Trophoblast cell (in vitro differentiated cells and primary cell): ENCODE data around the gene PRR5.

Experiments used
- DNase-seq, 2 donors: peaks; one replicate each; pipeline ENCODE4 v3.0.0-alpha.2; 2016
- H2AFZ ChIP-seq: 2 replicates; pipeline ENCODE4 v1.6.1; 2013; ENCODE audit warnings: low read length, moderate library complexity, mild to moderate bottlenecking; ENCODE audit not compliant: insufficient read depth, poor library complexity
- H2AK5ac ChIP-seq: 2 replicates; pipeline ENCODE4 v1.6.1; 2013; ENCODE audit warnings: mild to moderate bottlenecking, low read length
- H2BK120ac ChIP-seq: 2 replicates; pipeline ENCODE4 v1.6.1; 2013; ENCODE audit warnings: low read length, mild to moderate bottlenecking, moderate library complexity; ENCODE audit not compliant: insufficient read depth, poor library complexity
- H2BK12ac ChIP-seq: 2 replicates; pipeline ENCODE4 v1.6.1; 2013; ENCODE audit warnings: mild to moderate bottlenecking, low read length, moderate library complexity
- H2BK5ac ChIP-seq: 2 replicates; pipeline ENCODE4 v1.6.1; 2013; ENCODE audit warnings: low read length, low read depth, moderate library complexity, mild to moderate bottlenecking; ENCODE audit not compliant: poor library complexity
- H3K14ac ChIP-seq: 2 replicates; pipeline ENCODE4 v1.6.1; 2013; ENCODE audit warnings: mild to moderate bottlenecking, low read length
- H3K18ac ChIP-seq: 2 replicates; pipeline ENCODE4 v1.6.1; 2013; ENCODE audit warnings: mild to moderate bottlenecking, low read length
- H3K23ac ChIP-seq: 2 replicates; pipeline ENCODE4 v1.6.1; 2013; ENCODE audit warnings: low read length
- H3K27ac ChIP-seq: 2 replicates; pipeline ENCODE4 v1.5.1; 2013; ENCODE audit warnings: low read depth, mild to moderate bottlenecking, inconsistent platforms, low read length, moderate library complexity
- H3K27me3 ChIP-seq: 2 replicates; pipeline ENCODE4 v1.6.1; 2013; ENCODE audit warnings: inconsistent platforms, mild to moderate bottlenecking, low read length, moderate library complexity; ENCODE audit not compliant: insufficient read depth
- H3K36me3 ChIP-seq, 2 experiments: 1 replicate in 1 of 2; 2 replicates in 1 of 2; pipeline ENCODE4 v1.6.1; 2013; ENCODE audit warnings: low read length in 2 of 2, mild to moderate bottlenecking in 2 of 2, moderate library complexity in 1 of 2; ENCODE audit not compliant: insufficient read depth in 2 of 2, control insufficient read depth in 1 of 2
- H3K4ac ChIP-seq: 2 replicates; pipeline ENCODE4 v1.6.1; 2013; ENCODE audit warnings: low read depth, mild to moderate bottlenecking, low read length, moderate library complexity
- H3K4me1 ChIP-seq, 2 experiments: 1 replicate in 1 of 2; 2 replicates in 1 of 2; pipeline ENCODE4 v1.6.1; 2013; ENCODE audit warnings: low read length in 2 of 2, mild to moderate bottlenecking in 2 of 2, moderate library complexity in 1 of 2; ENCODE audit not compliant: insufficient read depth in 2 of 2, control insufficient read depth in 1 of 2
- H3K4me2 ChIP-seq: 2 replicates; pipeline ENCODE4 v1.6.1; 2013; ENCODE audit warnings: inconsistent platforms, mild to moderate bottlenecking, low read length, moderate library complexity
- H3K4me3 ChIP-seq: 2 replicates; pipeline ENCODE4 v1.5.1; 2013; ENCODE audit warnings: mild to moderate bottlenecking, low read depth, low read length, inconsistent platforms
- H3K79me1 ChIP-seq: one replicate; pipeline ENCODE4 v1.6.1; 2013; ENCODE audit warnings: low read length
- H3K79me2 ChIP-seq: 2 replicates; pipeline ENCODE4 v1.6.1; 2013; ENCODE audit warnings: low read length, mild to moderate bottlenecking; ENCODE audit not compliant: control insufficient read depth, insufficient read depth, poor library complexity
- H3K9ac ChIP-seq: 2 replicates; pipeline ENCODE4 v1.6.1; 2013; ENCODE audit warnings: mild to moderate bottlenecking, low read length
- H3K9me3 ChIP-seq: 2 replicates; pipeline ENCODE4 v1.6.1; 2013; ENCODE audit warnings: low read depth, mild to moderate bottlenecking, control low read depth, inconsistent platforms, low read length; ENCODE audit not compliant: insufficient read depth
- H4K12ac ChIP-seq: 2 replicates; pipeline ENCODE4 v1.6.1; 2013; ENCODE audit warnings: low read depth, mild to moderate bottlenecking, low read length, moderate library complexity
- H4K8ac ChIP-seq: 2 replicates; pipeline ENCODE4 v1.6.1; 2013; ENCODE audit warnings: low read depth, mild to moderate bottlenecking, low read length, moderate library complexity
- H4K91ac ChIP-seq: one replicate; pipeline ENCODE4 v1.6.1; 2013; ENCODE audit warnings: low read depth, mild to moderate bottlenecking, low read length, moderate library complexity
- WGBS: extraction: QIAGEN DNeasy Blood & Tissue Kit; methylation state at CpG from one replicate; pipeline ENCODE4 v1.1.7; 2013; ENCODE audit warnings: missing lambda C conversion rate; ENCODE audit not compliant: insufficient read length, insufficient coverage; ENCODE audit errors: extremely low coverage; 5-methylcytosine and 5-hydroxymethylcytosine counted together

The PRR5 gene

DNA sequence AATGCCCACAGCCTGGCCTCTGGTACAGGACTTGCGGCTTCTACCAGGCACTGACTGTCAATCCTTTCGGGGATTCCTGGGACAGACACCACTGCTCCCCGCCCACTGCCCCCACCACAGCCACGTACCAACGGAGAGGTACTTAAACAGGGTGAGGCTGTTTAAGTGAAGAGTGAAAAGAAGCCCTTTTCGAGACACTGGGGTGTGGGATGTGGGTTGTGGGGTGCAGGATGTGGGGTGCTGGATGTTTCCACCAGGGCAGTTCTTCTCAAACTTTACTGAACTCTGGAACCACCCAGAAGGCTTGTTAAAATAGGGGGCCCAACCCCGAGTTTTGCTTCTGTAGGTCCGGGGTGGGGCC is 34.2 kb upstream of the PRR5 start:
- no peak overlapping the region for H4K91ac ChIP-seq

GRCh38 chr22:44668190-44668885 is 33.7 kb upstream of the PRR5 start:
- no CpG with 5 or more reads among the region's 87 CpGs for WGBS
- no peak overlapping the region for H3K14ac ChIP-seq
- H3K4me2 ChIP-seq: peak overlapping the region; percentile 51
- no peak overlapping the region for H3K23ac ChIP-seq
- H3K79me2 ChIP-seq: no peaks in the 10 kb centered on the region
- no peak overlapping the region for H3K9ac ChIP-seq
- H3K4me1 ChIP-seq: peaks cover 0 to 3% of the 10 kb centered on the region in 2 experiments
- DNase-seq: no peak
- H2AFZ ChIP-seq: peak overlapping the region; percentile 53
- no peaks in the 10 kb centered on the region for H3K9me3 ChIP-seq
- no peak overlapping the region for H3K18ac ChIP-seq
- no peak overlapping the region for H4K12ac ChIP-seq
- no peak overlapping the region for H3K27ac ChIP-seq
- H4K91ac ChIP-seq: no peak overlapping the region
- no peaks in the 10 kb centered on the region for H3K79me1 ChIP-seq
- no peaks in the 10 kb centered on the region for H3K36me3 ChIP-seq
- H2BK5ac ChIP-seq: no peak overlapping the region
- peaks cover 10% of the 10 kb centered on the region for H3K27me3 ChIP-seq
- H2AK5ac ChIP-seq: no peak overlapping the region
- H2BK120ac ChIP-seq: no peak overlapping the region
- no peak overlapping the region for H2BK12ac ChIP-seq
- no peak overlapping the region for H4K8ac ChIP-seq
- no peak overlapping the region for H3K4ac ChIP-seq
- peak overlapping the region; percentile 73 for H3K4me3 ChIP-seq

More for the DNA sequence above, 34.2 kb upstream of the PRR5 start:
- Histone ChIP-seq H2AK5ac (no peak overlapping the region), H2BK5ac (no peak overlapping the region), H3K4me2 (peak overlapping the region; percentile 51), H3K14ac (no peak overlapping the region), H3K9me3 (no peaks in the 10 kb centered on the region), H3K27me3 (peaks cover 10% of the 10 kb centered on the region), H2AFZ (peak overlapping the region; percentile 53), H3K4me3 (no peak overlapping the region), H3K9ac (no peak overlapping the region), H3K23ac (no peak overlapping the region), H3K18ac (no peak overlapping the region), H2BK120ac (no peak overlapping the region), H3K4ac (no peak overlapping the region), H2BK12ac (no peak overlapping the region), H3K4me1 (peaks cover 0 to 3% of the 10 kb centered on the region in 2 experiments), H3K36me3 (no peaks in the 10 kb centered on the region), H4K8ac (no peak overlapping the region), H3K27ac (no peak overlapping the region), H4K12ac (no peak overlapping the region), H3K79me2 (no peaks in the 10 kb centered on the region), H3K79me1 (no peaks in the 10 kb centered on the region)
- no peak for DNase-seq
- no CpG with 5 or more reads among the region's 8 CpGs for WGBS

DNA sequence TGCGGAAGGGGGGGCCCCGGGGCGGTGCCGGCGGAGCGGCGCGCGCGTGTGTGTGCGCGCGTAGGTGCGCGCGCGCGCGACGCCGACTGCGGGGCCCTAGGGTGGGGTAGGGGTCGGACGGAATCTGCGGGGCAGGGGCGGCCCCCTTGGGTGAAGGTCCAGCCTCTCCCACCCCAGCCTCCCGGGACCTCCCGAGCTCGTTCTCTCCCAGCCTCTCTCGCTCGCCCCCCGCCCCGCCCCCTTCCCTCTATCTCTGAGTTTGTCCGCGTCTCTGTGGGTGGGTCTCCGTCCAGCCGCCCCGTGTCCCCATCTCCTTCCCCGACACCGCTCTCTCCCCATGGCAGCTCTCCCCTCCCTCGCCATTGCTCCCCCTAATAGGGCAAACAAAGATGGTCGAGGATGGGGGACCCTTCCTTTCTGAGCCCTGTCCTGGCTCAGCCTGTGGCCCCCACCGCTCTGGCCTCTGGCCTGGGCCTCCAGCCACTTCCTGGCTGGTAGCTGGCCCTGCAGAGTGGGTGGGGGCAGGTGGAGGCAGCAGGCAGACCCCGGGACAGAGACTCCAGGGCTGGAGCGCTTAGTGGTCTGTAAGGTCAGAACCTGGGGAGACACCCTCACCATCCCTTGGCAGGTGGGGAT is 33.0 kb upstream of the PRR5 start:
- H3K4me1 ChIP-seq: peaks cover 0 to 3% of the 10 kb centered on the region in 2 experiments
- no CpG with 5 or more reads among the region's 45 CpGs for WGBS
- H2BK120ac ChIP-seq: no peak overlapping the region

DNA sequence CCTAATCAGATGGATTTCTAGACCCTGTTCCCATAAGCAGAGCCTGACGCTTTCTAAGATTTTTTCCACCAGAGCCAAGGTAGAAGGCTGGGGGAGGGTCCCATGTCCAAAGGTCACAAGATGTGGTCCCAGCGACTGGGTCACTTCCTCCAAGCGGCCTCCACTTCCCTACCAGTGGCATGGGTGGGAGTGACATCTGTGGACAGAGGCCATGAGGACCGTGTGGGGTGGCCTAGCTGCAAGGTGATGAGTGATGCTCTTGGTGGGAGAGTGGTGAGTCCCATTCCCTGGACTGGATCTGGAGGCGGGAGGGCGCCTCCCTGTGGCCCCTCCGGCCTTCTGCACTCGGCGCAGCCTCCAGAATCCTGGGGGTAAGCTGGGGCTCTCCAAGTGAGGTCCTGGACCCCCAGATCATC is 32.4 kb upstream of the PRR5 start:
- DNase-seq: no peak
- no peak overlapping the region for H3K4me3 ChIP-seq
- H4K8ac ChIP-seq: no peak overlapping the region
- no peaks in the 10 kb centered on the region for H3K79me2 ChIP-seq
- no peak overlapping the region for H2AK5ac ChIP-seq
- H3K36me3 ChIP-seq: no peaks in the 10 kb centered on the region
- H3K27ac ChIP-seq: no peak overlapping the region
- H3K4ac ChIP-seq: no peak overlapping the region
- no peak overlapping the region for H2BK5ac ChIP-seq
- no peak overlapping the region for H3K23ac ChIP-seq
- H3K27me3 ChIP-seq: peaks cover 10% of the 10 kb centered on the region
- no peak overlapping the region for H4K91ac ChIP-seq
- H3K9me3 ChIP-seq: no peaks in the 10 kb centered on the region
- no peak overlapping the region for H4K12ac ChIP-seq
- no peak overlapping the region for H3K9ac ChIP-seq
- no peak overlapping the region for H2AFZ ChIP-seq
- no peak overlapping the region for H2BK12ac ChIP-seq
- no peak overlapping the region for H3K4me2 ChIP-seq
- H3K79me1 ChIP-seq: no peaks in the 10 kb centered on the region
- no peak overlapping the region for H3K18ac ChIP-seq
- H3K14ac ChIP-seq: no peak overlapping the region
- no peak overlapping the region for H2BK120ac ChIP-seq
- H3K4me1 ChIP-seq: peaks cover 0 to 3% of the 10 kb centered on the region in 2 experiments
- no CpG with 5 or more reads among the region's 9 CpGs for WGBS

More for the DNA sequence above, 33.0 kb upstream of the PRR5 start:
- H3K79me1 ChIP-seq: no peaks in the 10 kb centered on the region
- no peak overlapping the region for H2AFZ ChIP-seq
- H2BK5ac ChIP-seq: no peak overlapping the region
- H2AK5ac ChIP-seq: no peak overlapping the region
- peak overlapping the region; percentile 73 for H3K4me3 ChIP-seq
- no peaks in the 10 kb centered on the region for H3K9me3 ChIP-seq
- H3K23ac ChIP-seq: no peak overlapping the region
- H3K4me2 ChIP-seq: peak overlapping the region; percentile 51
- H3K27ac ChIP-seq: no peak overlapping the region
- no peak overlapping the region for H3K18ac ChIP-seq
- H3K4ac ChIP-seq: no peak overlapping the region
- H3K36me3 ChIP-seq: no peaks in the 10 kb centered on the region
- no peaks in the 10 kb centered on the region for H3K79me2 ChIP-seq
- no peak overlapping the region for H4K12ac ChIP-seq
- no peak overlapping the region for H4K8ac ChIP-seq
- H2BK12ac ChIP-seq: no peak overlapping the region
- no peak overlapping the region for H3K9ac ChIP-seq
- H3K27me3 ChIP-seq: peaks cover 10% of the 10 kb centered on the region
- DNase-seq: no peak
- no peak overlapping the region for H4K91ac ChIP-seq
- no peak overlapping the region for H3K14ac ChIP-seq
